H9 (cell line): ENCODE measurements around the gene RRBP1. TPM values are rescaled to one million over a fixed set of nuclear protein-coding genes. Genes with fewer than 3 reads are reported as not detected.

Experiments used
- DNase-seq: peaks from one replicate; pipeline ENCODE4 v3.0.0-alpha.2; 2017
- H2AFZ ChIP-seq: one replicate; pipeline ENCODE4 v1.6.1; 2013; ENCODE audit warnings: mild to moderate bottlenecking, low read length, control low read depth, moderate library complexity
- H2AK5ac ChIP-seq: 2 replicates; pipeline ENCODE4 v1.6.1; 2013; ENCODE audit warnings: low read length, control low read depth, mixed read lengths; ENCODE audit not compliant: insufficient read length
- H2BK120ac ChIP-seq: one replicate; pipeline ENCODE4 v1.6.1; 2013; ENCODE audit warnings: low read depth, mild to moderate bottlenecking, low read length, control low read depth, inconsistent platforms; ENCODE audit not compliant: poor library complexity, severe bottlenecking
- H2BK12ac ChIP-seq: 2 replicates; pipeline ENCODE4 v1.6.1; 2013; ENCODE audit warnings: low read length, control low read depth, mixed read lengths, low read depth; ENCODE audit not compliant: insufficient read length
- H2BK15ac ChIP-seq: 2 replicates; pipeline ENCODE4 v1.6.1; 2013; ENCODE audit warnings: low read depth, low read length, control low read depth
- H2BK20ac ChIP-seq: one replicate; pipeline ENCODE4 v1.6.1; 2013; ENCODE audit warnings: low read depth, mild to moderate bottlenecking, low read length, control low read depth, inconsistent platforms; ENCODE audit not compliant: poor library complexity, severe bottlenecking
- H2BK5ac ChIP-seq: 2 replicates; pipeline ENCODE4 v1.6.1; 2013; ENCODE audit warnings: low read length, control low read depth, mixed read lengths; ENCODE audit not compliant: insufficient read length
- H3K14ac ChIP-seq: 2 replicates; pipeline ENCODE4 v1.6.1; 2013; ENCODE audit warnings: low read length, control low read depth; ENCODE audit not compliant: insufficient read depth
- H3K18ac ChIP-seq: 2 replicates; pipeline ENCODE4 v1.6.1; 2013; ENCODE audit warnings: low read depth, mild to moderate bottlenecking, mixed read lengths, low read length, control low read depth; ENCODE audit not compliant: insufficient read length
- H3K23ac ChIP-seq: 2 replicates; pipeline ENCODE4 v1.6.1; 2013; ENCODE audit warnings: low read length, control low read depth, mixed read lengths, low read depth; ENCODE audit not compliant: insufficient read length
- H3K23me2 ChIP-seq: 2 replicates; pipeline ENCODE4 v1.6.1; 2013; ENCODE audit warnings: low read depth, mild to moderate bottlenecking, mixed read lengths, low read length, control low read depth; ENCODE audit not compliant: insufficient read length, poor library complexity, severe bottlenecking
- H3K27ac ChIP-seq: 2 replicates; pipeline ENCODE4 v1.5.1; 2013; ENCODE audit warnings: low read length, control low read depth, mixed read lengths, low read depth; ENCODE audit not compliant: insufficient read length
- H3K27me3 ChIP-seq: 2 replicates; pipeline ENCODE4 v1.6.1; 2013; ENCODE audit warnings: low read length, control low read depth, inconsistent platforms; ENCODE audit not compliant: insufficient read depth
- H3K4ac ChIP-seq: 2 replicates; pipeline ENCODE4 v1.6.1; 2013; ENCODE audit warnings: low read depth, mild to moderate bottlenecking, control low read depth, inconsistent platforms, low read length, moderate library complexity
- H3K4me1 ChIP-seq: 2 replicates; pipeline ENCODE4 v1.6.1; 2013; ENCODE audit warnings: low read length, control low read depth, inconsistent platforms; ENCODE audit not compliant: insufficient read depth
- H3K4me2 ChIP-seq: 2 replicates; pipeline ENCODE4 v1.6.1; 2013; ENCODE audit warnings: low read length, control low read depth, mixed read lengths; ENCODE audit not compliant: insufficient read length, insufficient read depth
- H3K56ac ChIP-seq: 2 replicates; pipeline ENCODE4 v1.6.1; 2013; ENCODE audit warnings: low read depth, mild to moderate bottlenecking, mixed read lengths, low read length, control low read depth; ENCODE audit not compliant: insufficient read length
- H3K79me1 ChIP-seq: 2 replicates; pipeline ENCODE4 v1.6.1; 2013; ENCODE audit warnings: low read depth, mild to moderate bottlenecking, moderate library complexity, low read length, control low read depth, inconsistent platforms; ENCODE audit not compliant: insufficient read depth, poor library complexity, severe bottlenecking
- H3K79me2 ChIP-seq: 2 replicates; pipeline ENCODE4 v1.6.1; 2013; ENCODE audit warnings: low read length, control low read depth, inconsistent platforms; ENCODE audit not compliant: insufficient read depth
- H3K9ac ChIP-seq: 2 replicates; pipeline ENCODE4 v1.6.1; 2013; ENCODE audit warnings: low read length, control low read depth, mixed read lengths; ENCODE audit not compliant: insufficient read length; ENCODE audit errors: extremely low read depth
- H3K9me3 ChIP-seq: one replicate; pipeline ENCODE4 v1.6.1; 2013; ENCODE audit warnings: low read depth, low read length, inconsistent platforms; ENCODE audit not compliant: control insufficient read depth
- H3T11ph ChIP-seq: one replicate; pipeline ENCODE4 v1.6.1; 2013; ENCODE audit warnings: mild to moderate bottlenecking, low read length, control low read depth, inconsistent platforms
- H4K20me1 ChIP-seq: one replicate; pipeline ENCODE4 v1.6.1; 2013; ENCODE audit not compliant: control insufficient read depth, insufficient read length, insufficient read depth
- H4K5ac ChIP-seq: 2 replicates; pipeline ENCODE4 v1.6.1; 2013; ENCODE audit warnings: low read depth, mild to moderate bottlenecking, mixed read lengths, low read length, control low read depth; ENCODE audit not compliant: insufficient read length
- H4K8ac ChIP-seq: replicated peaks from 2 replicates; pipeline ENCODE4 v1.6.1; 2013; ENCODE audit warnings: low read length, control low read depth, mixed read lengths, low read depth; ENCODE audit not compliant: insufficient read length
- H4K91ac ChIP-seq: 2 replicates; pipeline ENCODE4 v1.6.1; 2013; ENCODE audit warnings: low read depth, mild to moderate bottlenecking, moderate library complexity, mixed read lengths, low read length, control low read depth; ENCODE audit not compliant: insufficient read length
- H3K27ac Mint-ChIP-seq, 3 experiments: 2 replicates in 2 of 3; 3 replicates in 1 of 3; pipeline ENCODE4 v1.8.0; 2020 to 2021; ENCODE audit warnings: mixed read lengths in 3 of 3, mild to moderate bottlenecking in 1 of 3, moderate library complexity in 1 of 3
- H3K27me3 Mint-ChIP-seq: 2 replicates; pipeline ENCODE4 v1.8.0; 2021; ENCODE audit warnings: low read depth, mild to moderate bottlenecking, moderate library complexity, mixed read lengths
- H3K36me3 Mint-ChIP-seq, 3 experiments: 2 replicates in 2 of 3; 3 replicates in 1 of 3; pipeline ENCODE4 v1.8.0; 2020 to 2021; ENCODE audit warnings: low read depth in 3 of 3, mixed read lengths in 3 of 3; ENCODE audit not compliant: insufficient read depth in 1 of 3
- H3K4me1 Mint-ChIP-seq, 2 experiments: 2 replicates each; pipeline ENCODE4 v1.8.0; 2020; ENCODE audit warnings: mixed read lengths in 2 of 2
- H3K4me3 Mint-ChIP-seq, 2 experiments: 2 replicates in 1 of 2; 3 replicates in 1 of 2; pipeline ENCODE4 v1.8.0; 2020 to 2021; ENCODE audit warnings: mild to moderate bottlenecking in 2 of 2, mixed read lengths in 2 of 2, moderate library complexity in 1 of 2
- H3K9me3 Mint-ChIP-seq, 2 experiments: 2 replicates in 1 of 2; 3 replicates in 1 of 2; pipeline ENCODE4 v1.8.0; 2020; ENCODE audit warnings: mild to moderate bottlenecking in 2 of 2, mixed read lengths in 2 of 2, moderate library complexity in 1 of 2
- whole genome bisulfite sequencing: extraction: QIAGEN DNeasy Blood & Tissue Kit; methylation state at CpG from one replicate; pipeline ENCODE4 v1.1.7; 2013; ENCODE audit warnings: missing lambda C conversion rate, low lambda C conversion rate, mixed read lengths; ENCODE audit not compliant: insufficient read length; ENCODE audit errors: extremely low coverage; 5-methylcytosine and 5-hydroxymethylcytosine counted together
- total RNA-seq: library from RNA; stranded (reverse); gene quantifications from 2 replicates; pipeline ENCODE4 v1.2.1, GENCODE V29; 2021
- TF ChIP-seq, protein P1 (sequence below): fragments of 200-600 bp; sonication (generic); conservative IDR thresholded peaks from 3 replicates; pipeline ENCODE4 v1.8.0; 2021; ENCODE audit warnings: antibody characterized with exemption, mild to moderate bottlenecking

Gene RRBP1
- total RNA-seq, 1 experiment from 2014 or later: 97.8 TPM

DNA sequence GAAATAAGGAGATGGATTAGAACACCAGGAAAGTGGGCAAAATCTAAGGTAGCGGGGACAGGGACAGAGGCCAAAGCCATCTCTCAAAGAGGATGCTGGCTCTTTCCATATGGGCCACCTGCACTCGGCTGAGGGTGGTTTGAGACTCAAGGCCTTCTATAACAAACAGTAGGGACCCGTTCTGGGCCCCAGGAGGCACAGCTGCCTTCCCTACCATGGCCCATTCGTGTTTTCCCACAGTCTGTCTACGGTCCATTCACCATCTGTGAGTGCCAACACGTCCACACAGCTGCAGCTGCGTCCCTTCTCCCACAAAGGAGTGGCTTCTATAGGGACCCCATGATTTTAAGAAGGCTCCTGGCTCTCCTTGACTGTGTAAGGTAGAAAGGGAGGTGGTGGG is 18.6 kb upstream of the RRBP1 start:
- Histone ChIP-seq H2BK120ac (no peak overlapping the region), H4K5ac (no peak overlapping the region), H3K14ac (no peak overlapping the region), H3K9ac (no peak overlapping the region), H3K27ac (no peak overlapping the region), H4K20me1 (no peaks in the 10 kb centered on the region), H3K23ac (no peak overlapping the region), H2AFZ (no peak overlapping the region), H3K9me3 (no peaks in the 10 kb centered on the region), H2BK12ac (no peak overlapping the region), H2BK15ac (no peak overlapping the region), H3K4me2 (no peak overlapping the region), H3K18ac (no peak overlapping the region), H4K91ac (no peak overlapping the region), H2BK20ac (no peak overlapping the region), H3K27me3 (no peaks in the 10 kb centered on the region), H3K79me2 (no peaks in the 10 kb centered on the region), H3K23me2 (no peaks in the 10 kb centered on the region), H3K4me1 (no peaks in the 10 kb centered on the region), H2AK5ac (no peak overlapping the region), H3K4ac (no peak overlapping the region), H4K8ac (no peak overlapping the region), H3T11ph (no peak overlapping the region), H3K79me1 (no peaks in the 10 kb centered on the region), H3K56ac (no peak overlapping the region), H2BK5ac (no peak overlapping the region)
- H3K9me3 Mint-ChIP-seq: peaks cover 0 to 5% of the 10 kb centered on the region in 2 experiments; a peak in 2 of 5 replicates
- TF ChIP-seq, protein P1, sequence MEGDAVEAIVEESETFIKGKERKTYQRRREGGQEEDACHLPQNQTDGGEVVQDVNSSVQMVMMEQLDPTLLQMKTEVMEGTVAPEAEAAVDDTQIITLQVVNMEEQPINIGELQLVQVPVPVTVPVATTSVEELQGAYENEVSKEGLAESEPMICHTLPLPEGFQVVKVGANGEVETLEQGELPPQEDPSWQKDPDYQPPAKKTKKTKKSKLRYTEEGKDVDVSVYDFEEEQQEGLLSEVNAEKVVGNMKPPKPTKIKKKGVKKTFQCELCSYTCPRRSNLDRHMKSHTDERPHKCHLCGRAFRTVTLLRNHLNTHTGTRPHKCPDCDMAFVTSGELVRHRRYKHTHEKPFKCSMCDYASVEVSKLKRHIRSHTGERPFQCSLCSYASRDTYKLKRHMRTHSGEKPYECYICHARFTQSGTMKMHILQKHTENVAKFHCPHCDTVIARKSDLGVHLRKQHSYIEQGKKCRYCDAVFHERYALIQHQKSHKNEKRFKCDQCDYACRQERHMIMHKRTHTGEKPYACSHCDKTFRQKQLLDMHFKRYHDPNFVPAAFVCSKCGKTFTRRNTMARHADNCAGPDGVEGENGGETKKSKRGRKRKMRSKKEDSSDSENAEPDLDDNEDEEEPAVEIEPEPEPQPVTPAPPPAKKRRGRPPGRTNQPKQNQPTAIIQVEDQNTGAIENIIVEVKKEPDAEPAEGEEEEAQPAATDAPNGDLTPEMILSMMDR: no peak
- H3K27ac Mint-ChIP-seq: no peak overlapping the region
- WGBS: no CpG with 5 or more reads among the region's 7 CpGs
- H3K27me3 Mint-ChIP-seq: peaks cover 1% of the 10 kb centered on the region; the same call in 1 of the 2 replicates
- no peak overlapping the region for H3K4me3 Mint-ChIP-seq
- no peak for DNase-seq
- no peaks in the 10 kb centered on the region; a peak in 1 of 7 replicates for H3K36me3 Mint-ChIP-seq
- no peaks in the 10 kb centered on the region; a peak in 1 of 4 replicates for H3K4me1 Mint-ChIP-seq
